Cardiac fibroblast (primary cell): Measurements from ENCODE around the gene STAMBP.

Source experiments
- DNase-seq, 2 donors: peaks; one replicate each; pipeline versions ENCODE4 v3.0.0 to v3.0.0-alpha.2; 2010; ENCODE audit warnings: low read depth in 2 of 2
- H3K4me3 ChIP-seq, 2 donors: replicated peaks in 1 of 2; 1 replicate in 1 of 2; 2 replicates in 1 of 2; pipeline ENCODE4 v1.5.1; 2011; ENCODE audit warnings: low read depth in 2 of 2, low read length in 2 of 2, mild to moderate bottlenecking in 2 of 2, moderate library complexity in 1 of 2
- TF ChIP-seq, protein P1 (sequence below): IDR thresholded peaks from one replicate; pipeline ENCODE4 v1.5.1; 2011; ENCODE audit warnings: low read depth, mild to moderate bottlenecking, low read length, inconsistent platforms

STAMBP gene

DNA sequence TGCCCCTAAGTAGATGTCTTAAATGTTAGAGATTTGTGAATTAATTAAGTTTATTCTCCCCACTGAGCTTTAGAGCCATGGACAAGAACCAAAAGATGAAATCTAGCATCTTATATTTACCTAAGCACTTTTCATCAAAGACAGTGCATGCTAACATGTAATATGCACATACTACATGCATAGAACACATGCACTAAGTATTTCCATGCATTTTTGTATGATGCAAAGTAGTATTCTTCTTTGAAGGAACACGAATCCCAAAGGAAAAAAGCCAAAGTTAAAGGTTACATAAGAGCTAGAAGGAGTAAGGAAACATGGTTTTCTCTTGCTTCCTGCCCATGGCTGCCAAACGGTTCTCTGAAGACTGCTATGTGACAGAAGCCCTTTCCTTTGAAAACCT, 15.3 kb downstream of the STAMBP start:
- DNase-seq = no peak
- no peak overlapping the region for H3K4me3 ChIP-seq
- TF ChIP-seq, protein P1, sequence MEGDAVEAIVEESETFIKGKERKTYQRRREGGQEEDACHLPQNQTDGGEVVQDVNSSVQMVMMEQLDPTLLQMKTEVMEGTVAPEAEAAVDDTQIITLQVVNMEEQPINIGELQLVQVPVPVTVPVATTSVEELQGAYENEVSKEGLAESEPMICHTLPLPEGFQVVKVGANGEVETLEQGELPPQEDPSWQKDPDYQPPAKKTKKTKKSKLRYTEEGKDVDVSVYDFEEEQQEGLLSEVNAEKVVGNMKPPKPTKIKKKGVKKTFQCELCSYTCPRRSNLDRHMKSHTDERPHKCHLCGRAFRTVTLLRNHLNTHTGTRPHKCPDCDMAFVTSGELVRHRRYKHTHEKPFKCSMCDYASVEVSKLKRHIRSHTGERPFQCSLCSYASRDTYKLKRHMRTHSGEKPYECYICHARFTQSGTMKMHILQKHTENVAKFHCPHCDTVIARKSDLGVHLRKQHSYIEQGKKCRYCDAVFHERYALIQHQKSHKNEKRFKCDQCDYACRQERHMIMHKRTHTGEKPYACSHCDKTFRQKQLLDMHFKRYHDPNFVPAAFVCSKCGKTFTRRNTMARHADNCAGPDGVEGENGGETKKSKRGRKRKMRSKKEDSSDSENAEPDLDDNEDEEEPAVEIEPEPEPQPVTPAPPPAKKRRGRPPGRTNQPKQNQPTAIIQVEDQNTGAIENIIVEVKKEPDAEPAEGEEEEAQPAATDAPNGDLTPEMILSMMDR = no peak

DNA sequence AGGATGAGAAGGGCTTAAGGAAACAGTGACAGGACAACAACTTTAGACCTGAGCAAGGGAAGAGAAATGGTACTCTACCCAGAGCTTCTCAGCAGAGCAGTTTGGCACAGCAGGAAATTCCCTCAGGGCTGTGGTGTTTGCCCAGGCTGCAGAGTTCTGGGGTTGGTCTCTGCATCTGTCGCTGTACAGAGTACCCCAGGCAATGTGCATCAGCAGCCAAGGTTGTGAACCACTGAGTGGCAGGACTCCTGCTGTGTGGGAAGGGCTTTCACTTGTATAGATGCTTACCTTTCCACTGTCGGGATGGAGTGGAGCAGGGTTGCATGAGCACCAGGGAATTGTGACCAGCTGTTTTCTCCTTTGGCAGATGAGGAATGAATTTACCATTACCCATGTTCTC, 21.2 kb downstream of the STAMBP start:
- no peak overlapping the region for H3K4me3 ChIP-seq
- DNase-seq = no peak
- TF ChIP-seq, protein P1 = no peak

DNA sequence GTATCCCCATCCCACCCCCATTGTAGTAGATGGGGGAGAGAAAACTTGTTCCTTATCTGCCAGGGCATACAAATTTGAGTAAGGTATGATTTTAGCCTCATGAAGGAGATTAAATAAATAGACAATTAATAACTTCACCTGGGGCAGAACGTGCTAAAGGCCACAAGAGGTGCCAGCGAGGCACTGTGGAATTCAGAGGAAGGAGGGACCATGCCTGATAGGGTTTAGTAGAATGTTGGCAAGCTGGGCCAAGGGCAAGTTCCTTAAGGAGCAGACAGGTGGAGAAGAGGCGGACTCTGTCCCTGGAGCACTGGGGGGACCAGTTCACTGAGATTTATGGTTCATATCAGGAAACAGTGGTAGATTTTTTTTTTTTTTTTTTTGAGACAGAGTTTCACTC, 22.5 kb downstream of the STAMBP start:
- H3K4me3 ChIP-seq = no peak overlapping the region
- TF ChIP-seq, protein P1 = peak; percentile 15
- DNase-seq = no peak

DNA sequence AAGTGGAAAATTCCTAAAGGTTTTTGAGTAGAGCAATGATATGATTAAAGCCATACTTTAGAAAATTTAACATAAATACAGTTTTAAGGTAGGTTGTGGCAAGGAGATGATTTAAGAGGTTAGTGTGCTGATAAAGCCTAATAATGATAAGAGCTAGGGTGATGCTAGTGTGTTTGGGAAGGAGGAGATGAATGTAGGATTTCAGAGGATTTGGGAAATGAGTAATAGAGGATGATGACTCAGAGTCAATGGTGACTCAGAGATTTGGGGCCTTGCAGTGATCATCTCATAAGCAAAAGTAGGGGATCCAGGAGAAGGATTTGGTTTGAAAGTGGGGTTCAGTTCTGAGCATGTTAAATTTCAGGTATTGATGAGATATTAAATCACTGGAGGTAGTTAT, 23.3 kb downstream of the STAMBP start:
- DNase-seq = peak; percentile 58 to 82
- TF ChIP-seq, protein P1 = no peak
- no peak overlapping the region for H3K4me3 ChIP-seq

DNA sequence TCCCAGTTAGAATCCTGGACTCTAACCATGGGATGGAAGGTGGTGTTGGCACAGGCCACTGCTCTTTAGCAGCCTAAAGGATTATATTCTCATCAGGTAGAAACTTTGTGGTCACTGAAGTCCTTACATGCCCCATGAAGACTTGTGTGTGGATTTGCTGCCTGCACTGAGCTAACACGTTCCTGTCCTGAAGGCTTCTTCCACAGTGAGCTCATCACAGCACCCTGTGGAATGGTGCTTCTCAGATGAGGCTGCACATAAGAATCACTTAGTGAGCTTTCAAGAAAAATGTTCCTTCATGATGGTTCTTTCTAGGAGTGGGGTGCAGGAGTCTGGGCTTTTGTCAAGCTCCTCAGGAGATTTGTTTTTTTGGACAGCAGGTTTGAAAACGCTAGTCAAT, 26.8 kb downstream of the STAMBP start:
- H3K4me3 ChIP-seq = no peak overlapping the region
- TF ChIP-seq, protein P1 = no peak
- no peak for DNase-seq

DNA sequence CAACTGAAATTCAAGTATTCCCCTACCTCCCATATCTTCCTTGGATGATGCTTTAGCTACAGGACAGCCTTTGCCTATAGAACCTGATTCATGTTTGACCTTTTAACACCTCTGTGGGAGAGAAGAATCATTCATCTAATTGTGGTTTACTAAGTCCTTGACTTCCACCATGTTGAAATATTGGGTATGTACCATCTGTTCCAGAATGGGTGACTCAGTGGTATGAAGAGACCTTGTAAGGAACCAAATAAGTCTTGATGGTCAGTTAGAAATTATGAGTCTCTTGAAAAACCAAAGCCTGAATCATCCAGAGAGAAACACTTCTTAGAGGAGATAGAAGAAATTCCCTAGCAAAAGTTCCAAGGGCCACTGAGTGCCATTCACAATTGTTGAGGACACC, 27.5 kb downstream of the STAMBP start:
- DNase-seq = peak; percentile 26 to 90
- TF ChIP-seq, protein P1 = no peak

More for the DNA sequence above, 27.5 kb downstream of the STAMBP start:
- H3K4me3 ChIP-seq = no peak overlapping the region
